Esophagus squamous epithelium (tissue), 5 donors: ENCODE results near the gene HSPA14. TPM values are rescaled to one million over a fixed set of nuclear protein-coding genes. Genes with fewer than 3 reads are reported as not detected.
"Not testable (repeated sequence)": the region's sequence is repeated elsewhere in the genome, so short reads cannot be mapped to it uniquely, and the experiment has no call there.

ENCODE experiments used
- DNase-seq: peaks from one replicate; lab custom pipeline; 2025; lab: John Stamatoyannopoulos, UW
- H3K27ac ChIP-seq, 4 donors: fragments of 200-600 bp; sonication (generic); one replicate each; pipeline ENCODE4 v1.5.1; 2016 to 2019; ENCODE audit warnings: mild to moderate bottlenecking in 1 of 4
- H3K27me3 ChIP-seq, 4 donors: fragments of 200-600 bp; sonication (generic); 1 replicate in 3 of 4; 2 replicates in 1 of 4; pipeline versions ENCODE4 v1.5.1 to v1.6.0; 2017 to 2021; ENCODE audit warnings: antibody characterized with exemption in 1 of 4
- H3K36me3 ChIP-seq, 3 donors: fragments of 200-600 bp; sonication (generic); one replicate each; pipeline ENCODE4 v1.5.1; 2016 to 2019
- H3K4me1 ChIP-seq, 3 donors: fragments of 200-600 bp; sonication (generic); one replicate each; pipeline ENCODE4 v1.5.1; 2017 to 2019
- H3K4me3 ChIP-seq, 4 donors: fragments of 200-600 bp; sonication (generic); 1 replicate in 3 of 4; 2 replicates in 1 of 4; pipeline ENCODE4 v1.5.1; 2016 to 2019; ENCODE audit warnings: mild to moderate bottlenecking in 2 of 4, moderate library complexity in 1 of 4
- H3K9me3 ChIP-seq, 3 donors: fragments of 200-600 bp; sonication (generic); one replicate each; pipeline ENCODE4 v1.5.1; 2016 to 2019
- POLR2A ChIP-seq, 4 donors: fragments of 450-650 bp; IDR thresholded peaks; one replicate each; pipeline ENCODE4 v1.6.1; 2017; ENCODE audit warnings: antibody characterized with exemption in 4 of 4, mild to moderate bottlenecking in 4 of 4, moderate library complexity in 3 of 4
- WGBS, 2 donors: methylation state at CpG; one replicate each; pipeline ENCODE4 v1.1.5; 2018; 5-methylcytosine and 5-hydroxymethylcytosine counted together
- intact Hi-C: fragments of 100-400 bp; cut with DNase I; formaldehyde crosslinking; loops from one replicate; pipeline ENCODE4 v1.15.0; 2022
- total RNA-seq, 4 donors: library from RNA; depleted of rRNA; stranded (reverse); fragments of >200 nt; gene quantifications; one replicate each; pipeline ENCODE4 v1.1.0, GENCODE V29; 2016
- TF ChIP-seq, protein P1 (sequence below), 6 experiments: fragments of 450-650 bp in 4 of 6; fragments of 200-600 bp in 2 of 6; sonication (generic) in 2 of 6; IDR thresholded peaks; one replicate each; pipeline ENCODE4 v1.5.1; 2016 to 2019; ENCODE audit warnings: antibody characterized with exemption in 6 of 6, mild to moderate bottlenecking in 4 of 6, moderate library complexity in 4 of 6
- donor health status: DM: yes; HTN: yes; CAD: no.

The HSPA14 gene
- total RNA-seq, 4 donors from 2014 or later: 12.5 to 21.4 (median 13.1) TPM

DNA sequence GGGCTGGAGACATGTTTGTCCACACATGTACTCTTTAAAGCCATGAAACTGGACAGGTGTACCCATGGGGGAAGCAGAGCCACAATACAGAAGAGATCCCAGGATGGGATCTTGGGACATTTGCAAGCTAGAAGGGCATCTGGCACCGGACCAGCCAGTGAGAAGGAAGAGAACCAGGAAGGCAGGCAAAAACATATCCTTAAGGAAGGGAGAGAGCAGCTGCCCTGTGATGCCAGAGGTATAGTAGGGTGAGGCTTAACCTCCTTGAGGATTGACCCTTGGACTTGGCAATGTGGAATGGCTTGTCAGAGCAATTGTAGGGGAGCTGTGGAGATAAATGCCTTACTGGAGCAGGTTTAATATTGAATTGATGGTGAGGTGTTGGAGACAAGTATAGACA is 22.7 kb downstream of the HSPA14 start:
- 100% methylated on average over 1 of the region's 1 CpG for WGBS, 2 donors
- intact Hi-C loops: no loop called here
- Histone ChIP-seq H3K27me3 (no peaks in the 10 kb centered on the region), H3K27ac (no peak overlapping the region), H3K9me3 (no peaks in the 10 kb centered on the region), H3K4me1 (no peaks in the 10 kb centered on the region), H3K4me3 (no peak overlapping the region), H3K36me3 (peaks cover 0 to 86% (median 7%) of the 10 kb centered on the region in 3 donors)
- TF ChIP-seq POLR2A (IDR thresholded peaks at IDR 0.05): no peak
- TF ChIP-seq, protein P1, sequence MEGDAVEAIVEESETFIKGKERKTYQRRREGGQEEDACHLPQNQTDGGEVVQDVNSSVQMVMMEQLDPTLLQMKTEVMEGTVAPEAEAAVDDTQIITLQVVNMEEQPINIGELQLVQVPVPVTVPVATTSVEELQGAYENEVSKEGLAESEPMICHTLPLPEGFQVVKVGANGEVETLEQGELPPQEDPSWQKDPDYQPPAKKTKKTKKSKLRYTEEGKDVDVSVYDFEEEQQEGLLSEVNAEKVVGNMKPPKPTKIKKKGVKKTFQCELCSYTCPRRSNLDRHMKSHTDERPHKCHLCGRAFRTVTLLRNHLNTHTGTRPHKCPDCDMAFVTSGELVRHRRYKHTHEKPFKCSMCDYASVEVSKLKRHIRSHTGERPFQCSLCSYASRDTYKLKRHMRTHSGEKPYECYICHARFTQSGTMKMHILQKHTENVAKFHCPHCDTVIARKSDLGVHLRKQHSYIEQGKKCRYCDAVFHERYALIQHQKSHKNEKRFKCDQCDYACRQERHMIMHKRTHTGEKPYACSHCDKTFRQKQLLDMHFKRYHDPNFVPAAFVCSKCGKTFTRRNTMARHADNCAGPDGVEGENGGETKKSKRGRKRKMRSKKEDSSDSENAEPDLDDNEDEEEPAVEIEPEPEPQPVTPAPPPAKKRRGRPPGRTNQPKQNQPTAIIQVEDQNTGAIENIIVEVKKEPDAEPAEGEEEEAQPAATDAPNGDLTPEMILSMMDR (IDR thresholded peaks at IDR 0.05): no peak
- no peak for DNase-seq

DNA sequence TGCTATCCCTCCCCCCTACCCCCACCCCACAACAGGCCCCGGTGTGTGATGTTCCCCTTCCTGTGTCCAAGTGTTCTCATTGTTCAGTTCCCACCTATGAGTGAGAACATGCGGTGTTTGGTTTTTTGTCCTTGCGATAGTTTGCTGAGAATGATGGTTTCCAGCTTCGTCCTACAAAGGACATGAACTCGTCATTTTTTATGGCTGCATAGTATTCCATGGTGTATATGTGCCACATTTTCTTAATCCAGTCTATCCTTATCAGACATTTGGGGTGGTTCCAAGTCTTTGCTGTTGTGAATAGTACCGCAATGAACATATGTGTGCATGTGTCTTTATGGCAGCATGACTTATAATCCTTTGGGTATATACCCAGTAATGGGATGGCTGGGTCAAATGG is 26.4 kb downstream of the HSPA14 start:
- intact Hi-C loops, DNase-seq, H3K4me1 ChIP-seq, H3K4me3 ChIP-seq, H3K9me3 ChIP-seq, H3K27ac ChIP-seq, H3K27me3 ChIP-seq: not testable (repeated sequence)
- WGBS, 2 donors: 95% methylated on average over 4 to 6 of the region's 6 CpGs
- H3K36me3 ChIP-seq: peaks cover 0 to 88% (median 9%) of the 10 kb centered on the region in 3 donors

DNA sequence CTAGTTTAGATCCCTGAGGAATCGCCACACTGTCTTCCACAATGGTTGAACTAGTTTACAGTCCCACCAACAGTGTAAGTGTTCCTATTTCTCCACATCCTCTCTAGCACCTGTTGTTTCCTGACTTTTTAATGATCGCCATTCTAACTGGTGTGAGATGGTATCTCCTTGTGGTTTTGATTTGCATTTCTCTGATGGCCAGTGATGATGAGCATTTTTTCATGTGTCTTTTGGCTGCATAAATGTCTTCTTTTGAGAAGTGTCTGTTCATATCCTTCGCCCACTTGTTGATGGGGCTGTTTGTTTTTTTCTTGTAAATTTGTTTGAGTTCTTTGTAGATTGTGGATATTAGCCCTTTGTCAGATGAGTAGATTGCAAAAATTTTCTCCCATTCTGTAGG is 26.8 kb downstream of the HSPA14 start:
- DNase-seq, intact Hi-C loops, H3K9me3 ChIP-seq, H3K4me1 ChIP-seq, H3K4me3 ChIP-seq, H3K27me3 ChIP-seq, H3K27ac ChIP-seq: not testable (repeated sequence)
- 90 to 97% methylated on average over 3 of the region's 3 CpGs for WGBS, 2 donors
- peaks cover 0 to 92% (median 13%) of the 10 kb centered on the region in 3 donors for H3K36me3 ChIP-seq

DNA sequence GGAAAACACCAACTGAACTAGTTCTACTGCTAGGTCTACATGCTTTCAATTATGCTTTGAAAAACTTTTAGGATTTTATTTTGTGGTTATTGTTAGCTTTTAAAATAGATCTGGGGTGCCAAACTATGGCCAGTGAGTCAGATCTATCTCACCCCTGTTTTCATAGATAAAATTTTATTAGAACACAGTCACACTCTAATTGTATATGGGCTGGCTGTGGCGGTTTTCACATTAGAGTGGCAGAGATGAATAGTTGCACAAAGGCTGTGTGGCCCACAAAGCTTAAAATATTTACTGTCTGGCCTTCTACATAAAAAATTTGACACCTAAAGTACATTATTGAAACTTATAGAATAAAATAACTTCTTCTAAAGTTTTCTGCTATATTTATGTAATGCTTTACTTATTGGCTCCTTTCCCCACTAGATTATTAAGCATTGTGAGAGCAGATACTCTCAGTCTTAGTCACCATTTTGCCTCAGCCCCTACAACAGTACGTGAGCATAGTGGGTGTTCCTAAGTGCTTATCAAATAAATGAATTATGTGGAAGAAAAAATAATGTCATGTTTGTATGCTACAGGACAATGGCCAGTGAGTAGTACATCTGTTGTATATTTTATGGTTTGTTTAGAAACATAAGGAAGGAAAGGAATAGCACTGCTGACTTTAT is 35.1 kb downstream of the HSPA14 start:
- intact Hi-C loops: loop anchor here (10.0 kb wide), 1 partner anchor 82 kb away; the partner anchor contains the start of genes DCLRE1C and MEIG1
- Histone ChIP-seq H3K9me3 (no peaks in the 10 kb centered on the region), H3K4me1 (peaks cover 0 to 15% (median 10%) of the 10 kb centered on the region in 3 donors), H3K4me3 (no peak overlapping the region), H3K27ac (no peak overlapping the region), H3K36me3 (peaks cover 0 to 33% (median 9%) of the 10 kb centered on the region in 3 donors), H3K27me3 (no peaks in the 10 kb centered on the region)
- WGBS, 2 donors: 41 to 53% methylated on average over 2 of the region's 2 CpGs
- no peak for DNase-seq
- TF ChIP-seq, protein P1 (IDR thresholded peaks at IDR 0.05): no peak
- no peak for TF ChIP-seq POLR2A (IDR thresholded peaks at IDR 0.05)

DNA sequence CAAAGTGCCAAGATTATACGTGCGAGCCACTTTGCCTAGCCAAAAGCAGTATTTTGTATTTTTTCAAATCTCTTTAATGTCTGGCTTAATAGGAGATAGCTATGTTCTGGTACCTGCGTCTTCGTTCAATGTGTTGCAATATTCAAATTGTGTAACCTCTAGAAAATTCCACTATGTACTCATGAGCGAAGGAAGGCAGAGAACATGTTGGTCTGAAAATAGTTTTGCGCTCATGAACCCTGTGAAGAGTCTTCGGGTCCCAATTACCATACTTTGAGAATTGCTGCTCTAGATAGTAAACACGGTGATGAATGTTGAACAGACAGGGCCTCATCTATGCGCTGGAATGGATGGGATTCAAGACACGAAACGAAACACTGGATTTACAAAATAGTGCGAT is 37.8 kb downstream of the HSPA14 start:
- H3K4me1 ChIP-seq: peaks cover 0 to 31% (median 15%) of the 10 kb centered on the region in 3 donors
- H3K27ac ChIP-seq: no peak overlapping the region
- TF ChIP-seq POLR2A (IDR thresholded peaks at IDR 0.05): no peak
- TF ChIP-seq, protein P1 (IDR thresholded peaks at IDR 0.05): no peak
- WGBS, 2 donors: 86 to 90% methylated on average over 12 of the region's 12 CpGs
- H3K4me3 ChIP-seq: no peak overlapping the region
- intact Hi-C loops: loop anchor here (10.0 kb wide), 1 partner anchor 79 kb away; the partner anchor contains the start of genes DCLRE1C and MEIG1
- no peaks in the 10 kb centered on the region for H3K9me3 ChIP-seq
- H3K27me3 ChIP-seq: no peaks in the 10 kb centered on the region
- H3K36me3 ChIP-seq: peaks cover 0 to 8% (median 0%) of the 10 kb centered on the region in 3 donors
- no peak for DNase-seq

DNA sequence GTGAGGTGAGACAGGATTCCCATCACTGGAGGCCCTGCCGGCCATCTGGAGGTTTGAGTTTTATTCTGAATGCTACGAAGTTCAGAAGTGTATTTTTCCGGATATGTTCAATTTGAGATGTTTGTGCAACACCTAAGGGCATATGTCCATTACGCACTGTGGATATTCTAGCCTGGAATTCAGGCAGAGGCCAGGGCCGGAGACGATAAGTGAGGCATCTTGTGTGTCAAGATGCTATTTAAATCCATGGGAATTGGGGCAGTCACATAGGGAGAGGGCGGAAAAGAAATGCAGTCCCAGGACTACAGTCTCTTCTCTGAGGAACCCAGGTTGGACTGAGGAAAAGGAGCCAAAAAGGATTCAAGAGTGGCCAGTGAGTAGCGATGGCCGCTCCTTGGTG is 38.7 kb downstream of the HSPA14 start:
- intact Hi-C loops: loop anchor here (10.0 kb wide), 1 partner anchor 78 kb away; the partner anchor contains the start of genes DCLRE1C and MEIG1
- 84 to 85% methylated on average over 9 of the region's 9 CpGs for WGBS, 2 donors

More for the DNA sequence above, 38.7 kb downstream of the HSPA14 start:
- no peaks in the 10 kb centered on the region for H3K9me3 ChIP-seq
- DNase-seq: no peak
- H3K36me3 ChIP-seq: no peaks in the 10 kb centered on the region
- H3K27ac ChIP-seq: peak overlapping the region in 1 of 4 donors; percentile 97
- TF ChIP-seq, protein P1 (IDR thresholded peaks at IDR 0.05): no peak
- no peak for TF ChIP-seq POLR2A (IDR thresholded peaks at IDR 0.05)
- peak overlapping the region in 1 of 4 donors; percentile 95 for H3K4me3 ChIP-seq
- peaks cover 0 to 31% (median 15%) of the 10 kb centered on the region in 3 donors for H3K4me1 ChIP-seq
- no peaks in the 10 kb centered on the region for H3K27me3 ChIP-seq
